Left ventricle myocardium inferior (tissue), 1 donor: ENCODE results near the gene EPB41L4B. TPM values are rescaled to one million over a fixed set of nuclear protein-coding genes. Genes with fewer than 3 reads are reported as not detected.

ENCODE experiments used
- DNase-seq: peaks from one replicate; pipeline ENCODE4 v3.0.0-alpha.2; 2020
- H3K27ac ChIP-seq: fragments of 200-600 bp; replicated peaks from 2 replicates; pipeline ENCODE4 v1.8.0; 2021
- H3K27me3 ChIP-seq: fragments of 200-600 bp; 2 replicates; pipeline ENCODE4 v1.8.0; 2021; ENCODE audit warnings: low read depth
- H3K36me3 ChIP-seq: fragments of 200-600 bp; 2 replicates; pipeline ENCODE4 v1.8.0; 2021
- H3K4me1 ChIP-seq: fragments of 200-600 bp; 2 replicates; pipeline ENCODE4 v1.8.0; 2021
- H3K4me3 ChIP-seq: fragments of 200-600 bp; 2 replicates; pipeline ENCODE4 v1.8.0; 2021; ENCODE audit warnings: mild to moderate bottlenecking, moderate library complexity
- H3K9me3 ChIP-seq: fragments of 200-600 bp; replicated peaks from 2 replicates; pipeline ENCODE4 v1.8.0; 2021
- intact Hi-C: fragments of 100-400 bp; cut with micrococcal nuclease; formaldehyde crosslinking; loops from one replicate; pipeline ENCODE4 v1.11.0; 2022
- total RNA-seq: library from RNA; stranded (reverse); fragmentation: NEBNext Ultra II Directional; extraction: Animal tissue kit (Norgen Biotek cat#: 25700); gene quantifications from one replicate; pipeline ENCODE4 v1.2.1, GENCODE V29; 2021
- TF ChIP-seq, protein P1 (sequence below): fragments of 200-600 bp; IDR thresholded peaks from 2 replicates; pipeline ENCODE4 v1.8.0; 2021; ENCODE audit warnings: antibody characterized with exemption, mild to moderate bottlenecking, borderline replicate concordance
- donor health status: DM: no; HTN: yes; CAD: no; lungs with severe emphysema.

The EPB41L4B gene
- total RNA-seq, 1 donor from 2014 or later, result 13.9 TPM

DNA sequence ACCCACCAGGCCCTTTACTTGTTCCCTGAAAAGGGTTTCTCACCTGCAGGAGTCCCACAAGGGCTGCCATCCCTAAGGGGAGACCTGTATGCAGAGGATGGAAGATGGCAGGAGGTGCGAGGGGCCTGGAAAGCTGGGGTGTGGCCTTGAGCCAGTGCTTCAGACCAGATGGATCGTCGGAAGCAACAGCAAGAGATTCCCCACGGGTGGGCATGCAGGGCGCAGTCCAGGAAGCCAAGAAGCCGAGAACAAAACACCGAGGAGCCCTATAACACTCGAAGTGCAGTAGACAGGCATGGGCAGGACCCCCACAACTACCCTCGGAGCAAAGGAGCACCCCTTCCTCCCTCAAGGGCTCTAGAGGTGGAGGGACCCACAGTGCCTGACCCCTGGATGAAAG lies 129.1 kb downstream of the EPB41L4B start:
- intact Hi-C loops, result no loop called here
- Histone ChIP-seq H3K27me3 (no peaks in the 10 kb centered on the region), H3K9me3 (no peaks in the 10 kb centered on the region), H3K4me1 (peaks cover 5% of the 10 kb centered on the region), H3K36me3 (no peaks in the 10 kb centered on the region), H3K27ac (no peak overlapping the region), H3K4me3 (no peak overlapping the region)
- TF ChIP-seq, protein P1, sequence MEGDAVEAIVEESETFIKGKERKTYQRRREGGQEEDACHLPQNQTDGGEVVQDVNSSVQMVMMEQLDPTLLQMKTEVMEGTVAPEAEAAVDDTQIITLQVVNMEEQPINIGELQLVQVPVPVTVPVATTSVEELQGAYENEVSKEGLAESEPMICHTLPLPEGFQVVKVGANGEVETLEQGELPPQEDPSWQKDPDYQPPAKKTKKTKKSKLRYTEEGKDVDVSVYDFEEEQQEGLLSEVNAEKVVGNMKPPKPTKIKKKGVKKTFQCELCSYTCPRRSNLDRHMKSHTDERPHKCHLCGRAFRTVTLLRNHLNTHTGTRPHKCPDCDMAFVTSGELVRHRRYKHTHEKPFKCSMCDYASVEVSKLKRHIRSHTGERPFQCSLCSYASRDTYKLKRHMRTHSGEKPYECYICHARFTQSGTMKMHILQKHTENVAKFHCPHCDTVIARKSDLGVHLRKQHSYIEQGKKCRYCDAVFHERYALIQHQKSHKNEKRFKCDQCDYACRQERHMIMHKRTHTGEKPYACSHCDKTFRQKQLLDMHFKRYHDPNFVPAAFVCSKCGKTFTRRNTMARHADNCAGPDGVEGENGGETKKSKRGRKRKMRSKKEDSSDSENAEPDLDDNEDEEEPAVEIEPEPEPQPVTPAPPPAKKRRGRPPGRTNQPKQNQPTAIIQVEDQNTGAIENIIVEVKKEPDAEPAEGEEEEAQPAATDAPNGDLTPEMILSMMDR, result no peak
- no peak for DNase-seq

DNA sequence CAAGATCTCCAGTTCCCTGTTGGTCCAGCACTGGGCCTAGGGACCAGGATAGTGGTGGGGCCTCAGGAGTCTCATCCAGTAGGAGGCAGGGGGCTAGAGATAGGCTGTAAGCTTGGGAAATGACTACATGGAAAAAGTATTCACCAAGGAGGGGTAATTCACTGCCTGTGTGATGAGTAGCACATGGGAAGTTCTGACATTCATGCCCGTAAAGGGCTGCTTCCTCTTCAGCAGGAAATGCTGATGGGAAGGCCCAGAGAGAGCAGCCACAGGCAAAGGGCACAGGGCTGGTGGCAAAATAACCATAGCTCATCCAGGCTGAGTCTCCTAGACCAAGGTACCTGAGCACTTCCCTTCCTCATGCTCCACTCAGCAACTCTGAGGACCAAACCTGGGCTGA lies 130.7 kb downstream of the EPB41L4B start:
- H3K4me3 ChIP-seq, result no peak overlapping the region
- no peaks in the 10 kb centered on the region for H3K27me3 ChIP-seq
- no peaks in the 10 kb centered on the region for H3K36me3 ChIP-seq
- TF ChIP-seq, protein P1, result no peak
- no peaks in the 10 kb centered on the region for H3K9me3 ChIP-seq
- intact Hi-C loops, result no loop called here
- peaks cover 6% of the 10 kb centered on the region for H3K4me1 ChIP-seq
- no peak overlapping the region for H3K27ac ChIP-seq
- no peak for DNase-seq

DNA sequence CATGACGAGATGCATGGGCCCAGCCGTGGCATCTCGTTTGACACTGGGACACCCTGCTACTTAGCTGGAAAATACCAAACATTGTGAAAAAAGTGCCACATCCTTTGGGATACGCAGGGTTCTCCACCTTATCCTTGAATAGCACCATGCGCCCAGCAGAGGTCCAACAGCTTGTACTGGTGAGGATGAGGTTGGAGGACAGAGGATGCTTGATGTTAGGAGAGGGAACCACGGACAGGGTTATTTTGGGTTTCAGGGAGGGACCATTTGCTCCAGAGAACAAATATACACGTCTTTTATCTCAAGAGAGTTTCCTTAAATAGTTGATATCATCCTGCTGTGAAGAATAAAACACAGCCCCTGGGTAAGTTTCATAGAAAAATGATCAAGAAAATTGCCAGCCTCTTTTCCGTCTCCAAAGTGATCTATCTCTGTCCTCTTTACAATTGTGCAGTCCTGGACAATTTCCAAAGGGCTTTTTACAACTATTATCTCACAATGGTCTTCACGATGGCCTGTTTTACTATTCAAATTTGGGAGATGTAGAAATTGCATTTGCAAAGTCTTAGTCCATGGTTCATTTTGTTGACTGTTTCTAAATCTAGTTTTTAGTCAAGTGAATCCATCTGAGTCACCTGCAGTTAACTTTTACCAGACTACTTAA lies 133.9 kb downstream of the EPB41L4B start:
- Histone ChIP-seq H3K9me3 (no peaks in the 10 kb centered on the region), H3K4me3 (no peak overlapping the region), H3K27me3 (no peaks in the 10 kb centered on the region), H3K27ac (no peak overlapping the region), H3K36me3 (no peaks in the 10 kb centered on the region), H3K4me1 (peaks cover 6% of the 10 kb centered on the region)
- no peak for DNase-seq
- TF ChIP-seq, protein P1, result no peak
- intact Hi-C loops, result no loop called here

GRCh38 chr9:109182940-109183798 lies 137.7 kb downstream of the EPB41L4B start:
- no peak overlapping the region for H3K27ac ChIP-seq
- H3K4me3 ChIP-seq, result no peak overlapping the region
- H3K36me3 ChIP-seq, result no peaks in the 10 kb centered on the region
- intact Hi-C loops, result no loop called here
- H3K9me3 ChIP-seq, result no peaks in the 10 kb centered on the region
- DNase-seq, result no peak
- peaks cover 6% of the 10 kb centered on the region for H3K4me1 ChIP-seq
- peaks cover 5% of the 10 kb centered on the region for H3K27me3 ChIP-seq
- TF ChIP-seq, protein P1, result peak; percentile 49

DNA sequence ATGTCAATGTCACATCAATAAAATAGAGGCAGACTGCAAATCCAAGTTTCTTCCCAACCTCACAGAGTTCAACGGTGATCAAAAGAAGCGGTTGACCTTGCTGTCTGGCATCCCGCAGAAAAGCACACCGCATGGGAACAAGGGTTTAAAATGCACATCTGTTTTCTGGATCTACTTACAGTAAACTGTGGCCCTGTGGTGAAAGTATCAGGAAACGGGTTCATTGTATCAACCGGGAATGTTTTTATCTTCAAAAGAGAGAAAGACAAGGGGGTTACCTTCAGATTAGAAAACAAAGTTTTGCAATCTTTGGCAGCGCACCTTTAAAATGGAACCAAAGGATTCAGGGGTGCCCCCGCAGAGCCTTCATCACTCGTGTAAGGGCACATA lies 138.3 kb downstream of the EPB41L4B start:
- H3K4me1 ChIP-seq, result peaks cover 6% of the 10 kb centered on the region
- TF ChIP-seq, protein P1, result no peak
- intact Hi-C loops, result no loop called here
- H3K27me3 ChIP-seq, result peaks cover 5% of the 10 kb centered on the region
- no peak for DNase-seq
- H3K27ac ChIP-seq, result no peak overlapping the region
- no peaks in the 10 kb centered on the region for H3K9me3 ChIP-seq
- no peak overlapping the region for H3K4me3 ChIP-seq
- H3K36me3 ChIP-seq, result no peaks in the 10 kb centered on the region
